HEK293 (cell line): ENCODE measurements around the gene SH3RF3.

ENCODE experiments used
- CTCF ChIA-PET: fragments of 350-600 bp; formaldehyde crosslinking; extraction: SDS; loops from one replicate; lab custom pipeline; 2021; ENCODE audit warnings: antibody characterized with exemption; lab: Yijun Ruan, JAX
- POLR2A ChIA-PET: fragments of 300-600 bp; formaldehyde crosslinking; extraction: SDS; loops from one replicate; lab custom pipeline; 2020; ENCODE audit warnings: antibody characterized with exemption, inconsistent platforms; lab: Yijun Ruan, JAX
- H3K27ac ChIP-seq: fragments of 200-500 bp; sonication (Bioruptor generic); 2 replicates; pipeline ENCODE4 v1.5.1; 2014; ENCODE audit warnings: low read depth, low read length, control low read depth, inconsistent platforms; ENCODE audit errors: extremely low read depth
- H3K36me3 ChIP-seq, 2 experiments: fragments of 200-500 bp in 1 of 2; sonication (Bioruptor generic) in 1 of 2; 1 replicate in 1 of 2; 2 replicates in 1 of 2; pipeline ENCODE4 v1.5.1; 2014 to 2017; ENCODE audit warnings: inconsistent platforms in 2 of 2, low read length in 2 of 2; ENCODE audit not compliant: control insufficient read depth in 2 of 2, insufficient read depth in 1 of 2
- H3K4me1 ChIP-seq: fragments of 200-500 bp; sonication (Bioruptor generic); 2 replicates; pipeline ENCODE4 v1.5.1; 2014; ENCODE audit warnings: mild to moderate bottlenecking, low read length, inconsistent platforms; ENCODE audit not compliant: control insufficient read depth, insufficient read depth
- H3K4me3 ChIP-seq: 2 replicates; pipeline ENCODE4 v1.5.1; 2011; ENCODE audit warnings: low read depth, mild to moderate bottlenecking, control low read depth, low read length, moderate library complexity
- H3K9me3 ChIP-seq: fragments of 200-500 bp; sonication (Bioruptor generic); 2 replicates; pipeline ENCODE4 v1.5.1; 2014; ENCODE audit warnings: low read depth, low read length, inconsistent platforms; ENCODE audit not compliant: control insufficient read depth, insufficient read depth
- BCL11A ChIP-seq: fragments of 450-650 bp; formaldehyde crosslinking; IDR thresholded peaks from 2 replicates; pipeline ENCODE4 v1.5.1; 2016; ENCODE audit warnings: low read depth, missing biosample characterization, missing genetic modification characterization
- CTCF ChIP-seq: fragments of 450-650 bp; formaldehyde crosslinking; IDR thresholded peaks from 2 replicates; pipeline ENCODE4 v1.5.1; 2016; ENCODE audit warnings: missing biosample characterization, missing genetic modification characterization
- GLI2 ChIP-seq: fragments of 450-650 bp; formaldehyde crosslinking; IDR thresholded peaks from 2 replicates; pipeline ENCODE4; 2017; ENCODE audit warnings: missing biosample characterization, missing genetic modification characterization, low read depth, borderline replicate concordance
- IKZF3 ChIP-seq: fragments of 450-650 bp; IDR thresholded peaks from 2 replicates; pipeline ENCODE4 v1.5.0; 2018; ENCODE audit warnings: missing biosample characterization, mild to moderate bottlenecking, missing genetic modification characterization, moderate library complexity
- KLF10 ChIP-seq: fragments of 450-650 bp; IDR thresholded peaks from 2 replicates; pipeline ENCODE4 v1.5.1; 2018; ENCODE audit warnings: missing biosample characterization, mild to moderate bottlenecking, missing genetic modification characterization
- KLF17 ChIP-seq: fragments of 450-650 bp; formaldehyde crosslinking; IDR thresholded peaks from 2 replicates; pipeline ENCODE4 v1.5.1; 2016; ENCODE audit warnings: missing biosample characterization, missing genetic modification characterization
- MYNN ChIP-seq: fragments of 450-650 bp; formaldehyde crosslinking; IDR thresholded peaks from 2 replicates; pipeline ENCODE4 v1.5.1; 2016; ENCODE audit warnings: missing biosample characterization, missing genetic modification characterization, borderline replicate concordance
- PATZ1 ChIP-seq: fragments of 450-650 bp; formaldehyde crosslinking; IDR thresholded peaks from 2 replicates; pipeline ENCODE4 v1.5.1; 2016; ENCODE audit warnings: missing biosample characterization, missing genetic modification characterization
- YY1 ChIP-seq: fragments of 450-650 bp; formaldehyde crosslinking; IDR thresholded peaks from 2 replicates; pipeline ENCODE4 v1.5.1; 2018; ENCODE audit warnings: missing biosample characterization, missing genetic modification characterization
- ZBTB26 ChIP-seq: fragments of 450-650 bp; formaldehyde crosslinking; optimal IDR thresholded peaks from 2 replicates; pipeline ENCODE3; 2016; ENCODE audit warnings: missing biosample characterization, mild to moderate bottlenecking, missing genetic modification characterization
- ZNF10 ChIP-seq: fragments of 450-650 bp; formaldehyde crosslinking; IDR thresholded peaks from 2 replicates; pipeline ENCODE4 v1.5.1; 2017; ENCODE audit warnings: missing biosample characterization, missing genetic modification characterization
- ZNF133 ChIP-seq: fragments of 450-650 bp; formaldehyde crosslinking; IDR thresholded peaks from 2 replicates; pipeline ENCODE4 v1.5.1; 2016; ENCODE audit warnings: missing biosample characterization, missing genetic modification characterization
- ZNF138 ChIP-seq: fragments of 450-650 bp; formaldehyde crosslinking; IDR thresholded peaks from 2 replicates; pipeline ENCODE4 v1.5.1; 2016; ENCODE audit warnings: missing biosample characterization, missing genetic modification characterization, borderline replicate concordance
- ZNF155 ChIP-seq: fragments of 450-650 bp; formaldehyde crosslinking; IDR thresholded peaks from 2 replicates; pipeline ENCODE4 v1.5.1; 2016; ENCODE audit warnings: missing biosample characterization, missing genetic modification characterization
- ZNF16 ChIP-seq: fragments of 450-650 bp; formaldehyde crosslinking; IDR thresholded peaks from 2 replicates; pipeline ENCODE4 v1.5.1; 2016; ENCODE audit warnings: low read depth, missing biosample characterization, missing genetic modification characterization
- ZNF473 ChIP-seq: fragments of 450-650 bp; formaldehyde crosslinking; IDR thresholded peaks from 2 replicates; pipeline ENCODE4 v1.5.1; 2017; ENCODE audit warnings: missing biosample characterization, missing genetic modification characterization
- ZNF830 ChIP-seq: fragments of 450-650 bp; IDR thresholded peaks from 2 replicates; pipeline ENCODE4 v1.5.0; 2018; ENCODE audit warnings: missing biosample characterization, missing genetic modification characterization, low read depth, mild to moderate bottlenecking, moderate library complexity
- ZSCAN18 ChIP-seq: fragments of 450-650 bp; formaldehyde crosslinking; IDR thresholded peaks from 2 replicates; pipeline ENCODE4 v1.5.1; 2016; ENCODE audit warnings: missing biosample characterization, missing genetic modification characterization

SH3RF3 gene

GRCh38 chr2:109312902-109313301 lies 183.9 kb downstream of the SH3RF3 start:
- no peaks in the 10 kb centered on the region; the same call in 1 of the 2 replicates for H3K4me1 ChIP-seq
- CTCF ChIA-PET: no interaction called here
- no peaks in the 10 kb centered on the region for H3K9me3 ChIP-seq
- no peak overlapping the region for H3K4me3 ChIP-seq
- H3K36me3 ChIP-seq: no peaks in the 10 kb centered on the region
- no peak overlapping the region for H3K27ac ChIP-seq
- POLR2A ChIA-PET: no interaction called here
- TF ChIP-seq ZNF155 (no peak), KLF10 (tag by site-specific recombination) (no peak), ZNF138 (tag by site-specific recombination) (no peak), ZNF830 (tag by site-specific recombination) (no peak), KLF17 (tag by site-specific recombination) (no peak), GLI2 (tag by site-specific recombination) (no peak), BCL11A (tag by site-specific recombination) (no peak)

GRCh38 chr2:109313343-109313742 lies 184.3 kb downstream of the SH3RF3 start:
- Histone ChIP-seq H3K27ac (no peak overlapping the region), H3K4me3 (no peak overlapping the region), H3K4me1 (no peaks in the 10 kb centered on the region; the same call in 1 of the 2 replicates), H3K36me3 (no peaks in the 10 kb centered on the region), H3K9me3 (no peaks in the 10 kb centered on the region)
- ChIA-PET POLR2A (no interaction called here), CTCF (no interaction called here)
- TF ChIP-seq CTCF (tag by site-specific recombination) (no peak), MYNN (tag by site-specific recombination) (no peak), YY1 (tag by site-specific recombination) (no peak), IKZF3 (tag by site-specific recombination) (no peak), ZNF133 (tag by site-specific recombination) (no peak), ZNF155 (no peak), ZSCAN18 (no peak), BCL11A (tag by site-specific recombination) (no peak), ZNF473 (tag by site-specific recombination) (no peak), ZNF10 (tag by site-specific recombination) (no peak), ZNF16 (tag by site-specific recombination) (no peak), ZBTB26 (no peak), PATZ1 (tag by site-specific recombination) (no peak)
